Vagina (tissue), 2 donors: ENCODE data around the gene ST8SIA4. TPM values are rescaled to one million over a fixed set of nuclear protein-coding genes. Genes with fewer than 3 reads are reported as not detected.

Experiments
- DNase-seq, 2 donors: peaks; one replicate each; pipeline ENCODE4 v3.0.0-alpha.2; 2017; ENCODE audit errors: extremely low spot score in 2 of 2
- H3K27ac ChIP-seq: fragments of 200-600 bp; sonication (generic); one replicate; pipeline ENCODE4 v1.5.1; 2019
- H3K27me3 ChIP-seq: fragments of 200-600 bp; sonication (generic); one replicate; pipeline ENCODE4 v1.5.1; 2019
- H3K36me3 ChIP-seq, 2 donors: fragments of 200-600 bp; sonication (generic); one replicate each; pipeline ENCODE4 v1.5.1; 2017 to 2019
- H3K4me1 ChIP-seq: fragments of 200-600 bp; sonication (generic); one replicate; pipeline ENCODE4 v1.5.1; 2019
- H3K4me3 ChIP-seq, 2 donors: fragments of 200-600 bp; sonication (generic); 1 replicate in 1 of 2; 2 replicates in 1 of 2; pipeline ENCODE4 v1.5.1; 2016 to 2019
- H3K9me3 ChIP-seq: fragments of 200-600 bp; sonication (generic); one replicate; pipeline ENCODE4 v1.5.1; 2019
- CTCF ChIP-seq, 3 experiments: fragments of 450-650 bp in 2 of 3; fragments of 200-600 bp in 1 of 3; sonication (generic) in 1 of 3; IDR thresholded peaks; one replicate each; pipeline ENCODE4 v1.5.1; 2017 to 2019; ENCODE audit warnings: antibody characterized with exemption in 3 of 3, mild to moderate bottlenecking in 2 of 3, moderate library complexity in 2 of 3
- POLR2A ChIP-seq, 2 donors: fragments of 450-650 bp; IDR thresholded peaks; one replicate each; pipeline ENCODE4 v1.6.1; 2017; ENCODE audit warnings: antibody characterized with exemption in 2 of 2, mild to moderate bottlenecking in 2 of 2, moderate library complexity in 2 of 2
- POLR2AphosphoS5 ChIP-seq, 2 donors: sonication (generic); formaldehyde crosslinking; IDR thresholded peaks; one replicate each; pipeline ENCODE4 v1.9.0; 2017; ENCODE audit warnings: antibody characterized with exemption in 2 of 2, mild to moderate bottlenecking in 2 of 2, low read depth in 1 of 2; ENCODE audit not compliant: insufficient read depth in 1 of 2
- intact Hi-C: fragments of 100-400 bp; cut with DNase I; formaldehyde crosslinking; loops from one replicate; pipeline ENCODE4 v1.15.1; 2023
- total RNA-seq: library from RNA; depleted of rRNA; stranded (reverse); fragments of >200 nt; gene quantifications from one replicate; pipeline ENCODE4 v1.2.3, GENCODE V29; 2016

Gene ST8SIA4
- total RNA-seq, 1 donor from 2014 or later = 4.2 TPM

GRCh38 chr5:100842080-100842479 lies 61.0 kb downstream of the ST8SIA4 start:
- TF ChIP-seq POLR2AphosphoS5 (IDR thresholded peaks at IDR 0.05; ENCODE audit: insufficient read depth in 1 of 2, low read depth in 1 of 2) = no peak
- no peak for TF ChIP-seq POLR2A (IDR thresholded peaks at IDR 0.05)
- no peak for TF ChIP-seq CTCF (IDR thresholded peaks at IDR 0.05)
- Histone ChIP-seq H3K9me3 (no peaks in the 10 kb centered on the region), H3K27me3 (no peaks in the 10 kb centered on the region), H3K4me3 (no peak overlapping the region), H3K27ac (no peak overlapping the region), H3K36me3 (no peaks in the 10 kb centered on the region), H3K4me1 (peaks cover 15% of the 10 kb centered on the region)
- intact Hi-C loops = no loop called here
- DNase-seq = no peak

GRCh38 chr5:100841358-100842076 lies 61.6 kb downstream of the ST8SIA4 start:
- H3K4me3 ChIP-seq = no peak overlapping the region
- intact Hi-C loops = no loop called here

DNA sequence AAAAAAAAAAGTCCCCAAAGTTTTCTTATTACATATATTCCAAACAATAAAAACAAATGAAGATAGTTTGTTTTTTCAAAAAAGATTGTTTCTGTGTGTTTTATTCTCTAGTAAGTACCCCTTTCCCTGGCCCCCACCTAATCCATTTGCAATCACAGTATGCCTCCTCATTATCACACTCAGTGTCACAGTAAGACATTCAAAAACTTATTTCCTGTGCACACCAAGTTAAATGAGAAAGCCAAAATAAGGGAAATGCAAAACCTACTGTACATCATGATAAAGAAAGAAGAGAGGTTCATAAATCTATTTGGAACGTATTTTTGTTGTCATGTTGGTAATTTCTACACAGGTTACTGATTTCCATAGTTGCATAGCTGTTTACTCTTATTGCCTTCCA lies 62.3 kb downstream of the ST8SIA4 start:
- H3K4me3 ChIP-seq = no peak overlapping the region
- no peaks in the 10 kb centered on the region for H3K27me3 ChIP-seq
- no peaks in the 10 kb centered on the region for H3K36me3 ChIP-seq
- H3K27ac ChIP-seq = no peak overlapping the region
- H3K9me3 ChIP-seq = no peaks in the 10 kb centered on the region
- no peak for DNase-seq
- peaks cover 15% of the 10 kb centered on the region for H3K4me1 ChIP-seq
- intact Hi-C loops = no loop called here
- TF ChIP-seq POLR2AphosphoS5 (IDR thresholded peaks at IDR 0.05; ENCODE audit: insufficient read depth in 1 of 2, low read depth in 1 of 2) (no peak), CTCF (IDR thresholded peaks at IDR 0.05) (no peak), POLR2A (IDR thresholded peaks at IDR 0.05) (no peak)

More at GRCh38 chr5:100841358-100842076, 61.6 kb downstream of the ST8SIA4 start:
- H3K27me3 ChIP-seq = no peaks in the 10 kb centered on the region
- no peak for DNase-seq
- no peak overlapping the region for H3K27ac ChIP-seq
- H3K4me1 ChIP-seq = peaks cover 15% of the 10 kb centered on the region
- no peaks in the 10 kb centered on the region for H3K9me3 ChIP-seq
- no peaks in the 10 kb centered on the region for H3K36me3 ChIP-seq
- TF ChIP-seq CTCF (IDR thresholded peaks at IDR 0.05) (no peak), POLR2AphosphoS5 (IDR thresholded peaks at IDR 0.05; ENCODE audit: insufficient read depth in 1 of 2, low read depth in 1 of 2) (no peak), POLR2A (IDR thresholded peaks at IDR 0.05) (no peak)

- H3K4me3 ChIP-seq = no peak overlapping the region
- no peak for DNase-seq
- no peaks in the 10 kb centered on the region for H3K9me3 ChIP-seq
- TF ChIP-seq POLR2AphosphoS5 (IDR thresholded peaks at IDR 0.05; ENCODE audit: insufficient read depth in 1 of 2, low read depth in 1 of 2) (no peak), POLR2A (IDR thresholded peaks at IDR 0.05) (no peak), CTCF (IDR thresholded peaks at IDR 0.05) (no peak)
- H3K27me3 ChIP-seq = no peaks in the 10 kb centered on the region
- no peaks in the 10 kb centered on the region for H3K36me3 ChIP-seq
- intact Hi-C loops = no loop called here
- H3K27ac ChIP-seq = no peak overlapping the region
- H3K4me1 ChIP-seq = peaks cover 15% of the 10 kb centered on the region
Observed at GRCh38 chr5:100840370-100840769, 62.7 kb downstream of the ST8SIA4 start.

- no peak overlapping the region for H3K4me3 ChIP-seq
- TF ChIP-seq CTCF (IDR thresholded peaks at IDR 0.05) = no peak
- no peak for TF ChIP-seq POLR2AphosphoS5 (IDR thresholded peaks at IDR 0.05; ENCODE audit: insufficient read depth in 1 of 2, low read depth in 1 of 2)
- no peak for TF ChIP-seq POLR2A (IDR thresholded peaks at IDR 0.05)
- intact Hi-C loops = no loop called here
- H3K27me3 ChIP-seq = no peaks in the 10 kb centered on the region
- no peaks in the 10 kb centered on the region for H3K36me3 ChIP-seq
- DNase-seq = no peak
- no peak overlapping the region for H3K27ac ChIP-seq
- H3K9me3 ChIP-seq = no peaks in the 10 kb centered on the region
- peaks cover 15% of the 10 kb centered on the region for H3K4me1 ChIP-seq
Observed at GRCh38 chr5:100838048-100838473, 65.0 kb downstream of the ST8SIA4 start.
